Endometrium (tissue), 2 donors: Measurements from ENCODE around the gene KNSTRN.

ENCODE experiments used
- FAIRE-seq: peaks from 2 replicates; lab custom pipeline; 2012; peaks lifted over from hg19 to GRCh38; lab: Jason Lieb, UNC
- donor health status: control.
- donor health status: control.

Gene KNSTRN

GRCh38 chr15:40366457-40367370 is 15.8 kb upstream of the KNSTRN start:
- no peak for FAIRE-seq

GRCh38 chr15:40367371-40367685 is 15.2 kb upstream of the KNSTRN start:
- no peak for FAIRE-seq

- FAIRE-seq, result no peak
These were observed 14.6 kb upstream of the KNSTRN start for GRCh38 chr15:40367686-40368611.

- FAIRE-seq, result no peak
These were observed 13.6 kb upstream of the KNSTRN start for GRCh38 chr15:40368719-40369473.

GRCh38 chr15:40369474-40369869 is 13.0 kb upstream of the KNSTRN start:
- no peak for FAIRE-seq

GRCh38 chr15:40369971-40370370 is 12.6 kb upstream of the KNSTRN start:
- no peak for FAIRE-seq

- no peak for FAIRE-seq
These were observed 9.5 kb upstream of the KNSTRN start for GRCh38 chr15:40372981-40373380.

- FAIRE-seq, result no peak
These were observed 4.9 kb upstream of the KNSTRN start for GRCh38 chr15:40377606-40378005.

- FAIRE-seq, result no peak
These were observed 3.1 kb upstream of the KNSTRN start for GRCh38 chr15:40379374-40379773.

- no peak for FAIRE-seq
These were observed 2.7 kb upstream of the KNSTRN start for GRCh38 chr15:40379853-40380252.

- FAIRE-seq, result no peak
These were observed 1.9 kb upstream of the KNSTRN start for GRCh38 chr15:40380636-40381035.

- no peak for FAIRE-seq
These were observed 547 bp upstream of the KNSTRN start for GRCh38 chr15:40381818-40382529.

- FAIRE-seq, result no peak
These were observed 4.0 kb downstream of the KNSTRN start for GRCh38 chr15:40386480-40386879.

- FAIRE-seq, result no peak
These were observed 6.7 kb downstream of the KNSTRN start for GRCh38 chr15:40388941-40389823.

GRCh38 chr15:40389824-40390595 is 7.5 kb downstream of the KNSTRN start:
- no peak for FAIRE-seq

GRCh38 chr15:40392986-40393948 is 10.7 kb downstream of the KNSTRN start:
- FAIRE-seq, result no peak

GRCh38 chr15:40397688-40398412 is 15.3 kb downstream of the KNSTRN start:
- FAIRE-seq, result no peak

- FAIRE-seq, result no peak
These were observed 15.9 kb downstream of the KNSTRN start for GRCh38 chr15:40398413-40398873.
